SK-N-SH treated with all-trans-retinoic acid at 6 μM for 48 hours (cell line): ENCODE measurements around the gene PRPF31.

Experiments used
- ATAC-seq: fragments of 200-7000 bp; cut with Tn5 transposase; 3 replicates; pipeline ENCODE4 v1.9.1; 2020; ENCODE audit warnings: mild to moderate bottlenecking, moderate library complexity
- ARNTL ChIP-seq: fragments of 450-650 bp; formaldehyde crosslinking; IDR thresholded peaks from 2 replicates; pipeline ENCODE4 v1.5.0; 2020; ENCODE audit warnings: low read depth, mild to moderate bottlenecking, moderate library complexity, borderline replicate concordance
- CREB5 ChIP-seq: fragments of 250-450 bp; sonication (Bioruptor Pico); IDR thresholded peaks from 2 replicates; pipeline ENCODE4 v1.5.1; 2020; ENCODE audit warnings: low read depth, mild to moderate bottlenecking, moderate library complexity
- CSDC2 ChIP-seq: fragments of 250-450 bp; sonication (Bioruptor Pico); IDR thresholded peaks from 2 replicates; pipeline ENCODE4 v1.5.0; 2020; ENCODE audit warnings: mild to moderate bottlenecking, moderate library complexity
- ESRRG ChIP-seq: fragments of 250-450 bp; sonication (Bioruptor Pico); IDR thresholded peaks from 2 replicates; pipeline ENCODE4 v1.6.1; 2021; ENCODE audit warnings: mild to moderate bottlenecking
- OSR1 ChIP-seq: fragments of 250-450 bp; sonication (Bioruptor Pico); IDR thresholded peaks from 2 replicates; pipeline ENCODE4 v1.8.0; 2022; ENCODE audit warnings: moderate library complexity, mild to moderate bottlenecking, inconsistent platforms
- PATZ1 ChIP-seq: fragments of 250-450 bp; sonication (Bioruptor Pico); IDR thresholded peaks from 2 replicates; pipeline ENCODE4 v1.8.0; 2020; ENCODE audit warnings: mild to moderate bottlenecking, moderate library complexity, borderline replicate concordance
- POU6F1 ChIP-seq: fragments of 250-450 bp; sonication (Bioruptor Pico); IDR thresholded peaks from 2 replicates; pipeline ENCODE4 v1.8.0; 2021; ENCODE audit warnings: low read depth, mild to moderate bottlenecking, moderate library complexity, borderline replicate concordance
- PPARA ChIP-seq: fragments of 250-450 bp; sonication (Bioruptor Pico); IDR thresholded peaks from 2 replicates; pipeline ENCODE4 v1.5.0; 2020; ENCODE audit warnings: mild to moderate bottlenecking, borderline replicate concordance
- RARB ChIP-seq: fragments of 250-450 bp; sonication (Bioruptor Pico); IDR thresholded peaks from 2 replicates; pipeline ENCODE4 v1.8.0; 2021; ENCODE audit warnings: mild to moderate bottlenecking, moderate library complexity
- SNAI2 ChIP-seq: fragments of 250-450 bp; sonication (Bioruptor Pico); IDR thresholded peaks from 2 replicates; pipeline ENCODE4 v1.5.0; 2020; ENCODE audit warnings: mild to moderate bottlenecking, moderate library complexity
- TCF4 ChIP-seq: fragments of 250-450 bp; sonication (Bioruptor Pico); IDR thresholded peaks from 2 replicates; pipeline ENCODE4 v1.8.0; 2021; ENCODE audit warnings: mild to moderate bottlenecking, moderate library complexity, borderline replicate concordance
- TSHZ2 ChIP-seq: fragments of 250-450 bp; sonication (Bioruptor Pico); IDR thresholded peaks from 2 replicates; pipeline ENCODE4 v1.5.0; 2020; ENCODE audit warnings: mild to moderate bottlenecking, moderate library complexity
- ZFP3 ChIP-seq: fragments of 250-450 bp; sonication (Bioruptor Pico); IDR thresholded peaks from 2 replicates; pipeline ENCODE4 v1.5.0; 2020; ENCODE audit warnings: mild to moderate bottlenecking, moderate library complexity
- ZFP30 ChIP-seq: fragments of 450-650 bp; formaldehyde crosslinking; IDR thresholded peaks from 2 replicates; pipeline ENCODE4 v1.5.0; 2022; ENCODE audit warnings: mild to moderate bottlenecking, moderate library complexity
- ZNF70 ChIP-seq: fragments of 450-650 bp; formaldehyde crosslinking; IDR thresholded peaks from 2 replicates; pipeline ENCODE4 v1.5.0; 2020; ENCODE audit warnings: mild to moderate bottlenecking, moderate library complexity

The PRPF31 gene

GRCh38 chr19:54149021-54149812, 33.7 kb downstream of the PRPF31 start (continued):
- TF ChIP-seq CREB5 (CRISPR knock-in tag): no peak

GRCh38 chr19:54151362-54152035, 35.9 kb downstream of the PRPF31 start:
- no peak for TF ChIP-seq CSDC2
- no peak for TF ChIP-seq RARB
- no peak for TF ChIP-seq TCF4
- ATAC-seq: no peak

GRCh38 chr19:54152267-54152666, 36.7 kb downstream of the PRPF31 start:
- TF ChIP-seq OSR1 (CRISPR knock-in tag): no peak
- no peak for TF ChIP-seq PATZ1
- TF ChIP-seq POU6F1 (CRISPR knock-in tag): no peak
- TF ChIP-seq ZNF70 (CRISPR knock-in tag): no peak
- TF ChIP-seq CSDC2: no peak
- TF ChIP-seq ZFP30 (CRISPR knock-in tag): no peak
- TF ChIP-seq PPARA (CRISPR knock-in tag): no peak
- no peak; the same call in 1 of the 3 replicates for ATAC-seq

- TF ChIP-seq ARNTL (CRISPR knock-in tag) (no peak), ESRRG (no peak), PATZ1 (no peak), POU6F1 (CRISPR knock-in tag) (no peak), OSR1 (CRISPR knock-in tag) (no peak), RARB (no peak), ZFP3 (no peak), TSHZ2 (CRISPR knock-in tag) (no peak), SNAI2 (no peak)
- TF ChIP-seq, all 23 proteins: peak for 0
- ATAC-seq: no peak
Observed at GRCh38 chr19:54152878-54153524, 37.4 kb downstream of the PRPF31 start.
